GM21528 (cell line): ENCODE results near the gene GID8.

Source experiments
- ATAC-seq: cut with Tn5 transposase; IDR thresholded peaks from one replicate; pipeline ENCODE4 v1.9.1; 2021; ENCODE audit warnings: mild to moderate bottlenecking, moderate library complexity; ENCODE audit not compliant: unreplicated experiment, low FRiP score

GID8 gene

DNA sequence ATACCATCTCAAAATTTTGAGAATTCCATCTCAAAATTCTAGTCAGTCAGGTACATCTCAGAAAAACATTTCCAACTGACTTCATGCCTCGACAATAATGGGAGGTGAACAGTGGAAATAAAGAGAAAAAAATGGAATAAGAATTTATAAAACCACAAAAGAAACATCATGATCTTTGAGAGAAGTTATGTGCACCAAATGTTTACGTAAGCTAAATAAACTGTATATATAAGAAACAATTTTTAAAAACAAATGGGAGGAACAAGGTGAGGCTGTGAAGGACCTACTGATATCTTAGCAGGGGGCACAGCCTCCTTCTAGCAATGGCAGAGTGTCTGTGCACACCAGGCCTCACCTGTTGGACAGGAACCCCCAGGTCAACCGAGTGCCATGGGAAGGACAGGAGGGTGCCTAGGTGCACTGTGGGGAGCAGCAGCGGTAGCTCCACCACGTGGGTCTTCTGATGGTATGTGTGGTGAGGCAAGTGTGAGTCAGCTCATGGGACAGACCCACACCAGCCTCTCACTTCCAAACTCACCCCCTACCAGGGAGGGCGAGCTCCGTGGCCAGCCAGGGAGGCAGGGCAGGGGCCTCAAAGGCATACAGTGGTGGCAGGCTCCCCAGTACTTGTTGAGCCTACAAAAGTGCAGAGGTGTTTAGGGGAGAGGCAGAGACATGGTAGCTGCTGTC lies 34.9 kb upstream of the GID8 start:
- no peak for ATAC-seq

DNA sequence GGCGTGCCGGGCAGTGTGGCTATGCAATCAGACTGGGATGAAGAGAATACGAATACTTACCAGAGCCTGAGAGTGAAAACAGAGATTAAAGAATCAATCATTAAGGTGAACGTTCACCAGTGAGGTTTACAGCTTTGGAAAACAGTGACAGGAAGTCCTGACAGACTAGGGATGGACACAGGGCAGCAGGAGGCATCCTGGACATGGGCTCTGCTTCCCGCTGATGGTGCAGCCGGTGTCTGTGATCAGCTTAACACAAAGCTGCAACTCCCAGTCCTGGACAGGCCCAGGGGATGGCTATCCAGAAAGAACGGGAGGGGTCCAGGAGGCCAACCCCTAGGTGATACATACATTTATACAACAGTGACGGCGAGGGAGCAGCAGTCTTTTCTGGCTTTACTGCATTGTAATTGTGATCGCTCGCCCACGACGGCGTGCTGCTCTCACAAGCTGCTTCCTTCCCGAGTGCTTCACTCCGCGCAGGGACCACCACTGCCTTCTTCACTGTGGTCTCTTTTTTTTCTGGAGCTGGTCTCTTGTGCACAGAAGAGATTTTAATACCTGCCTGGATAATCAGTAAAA lies 32.3 kb upstream of the GID8 start:
- ATAC-seq: no peak

DNA sequence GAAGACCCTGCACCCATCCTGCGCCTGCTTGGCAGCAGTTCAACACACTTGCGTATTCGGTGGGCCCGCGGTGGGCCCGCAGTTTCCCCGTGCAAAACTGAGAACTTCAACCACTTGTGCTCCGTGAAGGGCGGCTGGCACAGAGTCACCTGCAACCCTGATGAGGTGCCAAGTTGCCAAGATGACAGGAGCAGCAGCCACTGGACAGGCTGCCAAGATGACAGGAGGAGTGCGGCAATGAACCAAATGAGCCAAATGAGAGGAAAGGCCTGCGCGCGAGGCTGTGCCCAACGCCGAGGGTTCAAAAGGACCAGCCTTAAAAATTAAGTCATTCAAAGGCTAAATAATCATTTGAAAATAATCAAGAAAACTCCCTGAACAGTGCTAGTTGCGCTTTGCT lies 31.7 kb upstream of the GID8 start:
- no peak for ATAC-seq

DNA sequence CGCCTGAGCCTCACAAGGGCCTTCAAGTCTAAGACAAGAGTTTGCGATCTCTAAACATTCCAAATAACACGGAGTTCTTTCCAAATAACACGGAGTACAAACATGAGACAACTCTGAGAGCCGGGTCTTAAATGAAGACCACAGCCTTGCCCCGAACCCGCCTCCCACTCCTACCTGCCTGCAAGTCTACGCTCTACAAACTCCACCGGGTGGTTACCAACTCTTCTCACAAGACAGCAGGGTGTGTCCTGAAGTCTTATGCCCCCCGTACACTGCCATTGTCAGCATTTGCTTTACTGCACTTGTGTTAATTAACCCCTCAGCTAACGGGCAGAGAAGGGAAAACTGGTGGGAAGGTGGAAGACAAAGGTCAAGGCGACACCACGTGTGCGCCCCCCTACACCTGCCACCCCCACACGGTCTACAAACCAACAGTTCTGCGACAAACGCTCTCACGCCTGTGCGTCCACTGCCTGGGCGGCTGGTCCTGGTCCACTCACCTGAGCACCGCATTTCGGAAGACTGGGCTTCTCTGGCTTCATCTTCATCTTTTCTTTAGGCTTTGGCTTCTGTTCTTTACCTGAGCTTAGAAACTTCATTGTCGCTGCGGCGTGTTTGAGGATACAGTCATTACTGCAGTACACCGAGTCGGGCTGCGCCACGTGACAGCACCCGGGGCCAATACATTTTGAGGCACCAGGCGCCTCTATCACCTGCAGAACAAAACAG lies 31.1 kb upstream of the GID8 start:
- no peak for ATAC-seq

DNA sequence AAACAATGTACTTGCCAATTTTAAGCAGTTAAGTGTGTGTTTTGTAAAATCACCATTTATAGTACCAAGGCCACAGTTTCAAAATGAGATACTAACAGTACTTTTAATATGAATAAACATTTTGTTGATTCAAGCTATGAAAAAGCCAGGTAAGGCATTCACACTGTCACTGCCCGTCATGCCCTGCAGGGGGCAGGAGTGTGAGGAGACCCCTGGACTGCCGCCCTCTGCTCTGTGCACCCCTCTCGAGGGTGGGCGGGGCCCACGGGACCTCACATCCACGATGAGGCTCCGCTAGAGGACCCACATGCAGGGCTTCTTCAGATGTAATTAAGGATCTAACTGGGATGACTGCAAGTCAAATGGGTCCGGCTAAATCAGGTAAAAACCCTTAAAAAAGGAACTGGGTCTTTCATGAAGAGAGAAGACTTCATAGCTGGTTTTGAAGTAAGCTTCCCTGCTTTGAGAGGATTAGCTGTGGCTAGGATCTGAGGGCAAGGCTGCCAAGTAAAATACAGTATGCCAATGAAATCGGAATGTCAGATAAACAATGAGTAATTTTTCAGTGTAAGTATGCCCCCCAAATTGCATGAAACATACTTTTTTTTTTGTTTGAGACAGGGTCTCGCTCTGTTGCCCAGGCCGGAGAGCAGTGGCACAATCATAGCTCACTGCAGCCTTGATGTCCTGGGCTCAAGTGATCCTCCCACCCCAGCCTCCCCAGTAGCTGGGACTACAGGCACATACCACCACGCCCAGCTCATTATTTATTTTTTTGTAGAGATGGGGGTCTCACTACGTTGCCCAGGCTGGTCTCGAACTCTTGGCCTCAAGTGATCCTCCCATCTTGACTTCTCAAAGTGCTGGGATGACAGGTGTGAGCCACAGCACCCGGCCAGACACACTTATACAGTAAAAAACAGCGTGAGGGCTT lies 30.3 kb upstream of the GID8 start:
- ATAC-seq: no peak

DNA sequence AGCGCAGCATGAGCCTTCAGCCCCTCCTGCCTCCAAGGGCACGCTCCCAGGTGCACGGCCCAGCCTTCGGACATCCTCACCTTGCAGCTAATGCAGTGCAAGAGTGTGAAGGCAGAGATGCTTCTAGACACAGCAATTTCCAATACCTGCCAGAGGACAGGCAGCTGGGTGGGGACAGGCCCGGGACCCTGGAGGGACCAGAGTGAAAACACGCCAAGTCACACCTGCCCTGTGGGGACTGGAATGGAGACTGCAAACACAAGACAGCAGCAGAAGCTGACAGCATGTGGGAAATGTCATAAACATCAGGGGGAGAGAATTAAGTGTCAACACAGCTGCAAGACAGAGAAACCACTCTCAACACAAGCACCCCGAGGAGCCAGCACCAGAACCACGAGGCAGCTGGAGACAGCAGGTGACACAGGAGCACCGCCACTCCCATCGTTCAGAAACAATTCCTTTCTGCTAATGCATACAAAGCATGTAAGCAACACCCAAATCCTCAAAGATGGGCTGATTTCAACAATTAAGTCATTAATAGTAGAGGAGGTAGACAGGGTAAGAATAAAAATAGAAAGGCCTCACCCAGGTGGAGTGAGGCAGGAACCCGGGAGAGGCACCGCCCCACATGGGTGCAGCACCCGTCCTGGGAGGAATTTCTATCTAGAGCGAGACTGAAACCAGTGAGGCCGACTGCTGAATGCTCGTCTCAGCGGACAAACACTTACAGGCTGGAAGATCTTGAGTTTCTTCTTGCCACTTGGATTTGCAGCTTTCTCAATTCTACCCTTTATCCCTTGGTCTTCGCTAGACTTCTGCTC lies 28.8 kb upstream of the GID8 start:
- no peak for ATAC-seq

DNA sequence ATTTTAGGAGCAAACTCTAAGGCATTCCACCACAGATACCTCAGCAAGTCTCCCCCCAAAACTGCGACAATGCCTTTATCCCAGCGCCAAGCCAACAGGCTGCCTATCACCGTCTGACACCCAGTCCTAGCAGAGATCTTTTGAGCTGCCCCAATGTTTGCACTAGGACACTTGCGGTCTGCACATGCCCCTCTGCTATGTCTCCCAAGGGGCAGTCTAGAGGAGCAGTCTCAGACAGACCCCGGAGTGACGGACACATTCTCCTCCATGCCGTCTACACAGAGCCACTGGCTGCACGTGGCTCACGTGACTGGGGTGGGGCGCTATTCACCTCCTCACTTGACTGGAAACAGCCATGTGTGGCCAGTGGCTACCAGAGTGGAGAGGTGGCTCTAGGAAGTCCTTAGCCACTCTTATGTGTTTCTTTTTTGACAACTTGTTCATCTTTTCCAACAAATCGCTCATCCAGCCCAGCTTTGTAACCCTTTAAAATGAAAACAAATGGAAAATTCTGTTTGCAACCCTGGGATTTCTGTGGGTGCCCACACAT lies 27.7 kb upstream of the GID8 start:
- ATAC-seq: no peak

DNA sequence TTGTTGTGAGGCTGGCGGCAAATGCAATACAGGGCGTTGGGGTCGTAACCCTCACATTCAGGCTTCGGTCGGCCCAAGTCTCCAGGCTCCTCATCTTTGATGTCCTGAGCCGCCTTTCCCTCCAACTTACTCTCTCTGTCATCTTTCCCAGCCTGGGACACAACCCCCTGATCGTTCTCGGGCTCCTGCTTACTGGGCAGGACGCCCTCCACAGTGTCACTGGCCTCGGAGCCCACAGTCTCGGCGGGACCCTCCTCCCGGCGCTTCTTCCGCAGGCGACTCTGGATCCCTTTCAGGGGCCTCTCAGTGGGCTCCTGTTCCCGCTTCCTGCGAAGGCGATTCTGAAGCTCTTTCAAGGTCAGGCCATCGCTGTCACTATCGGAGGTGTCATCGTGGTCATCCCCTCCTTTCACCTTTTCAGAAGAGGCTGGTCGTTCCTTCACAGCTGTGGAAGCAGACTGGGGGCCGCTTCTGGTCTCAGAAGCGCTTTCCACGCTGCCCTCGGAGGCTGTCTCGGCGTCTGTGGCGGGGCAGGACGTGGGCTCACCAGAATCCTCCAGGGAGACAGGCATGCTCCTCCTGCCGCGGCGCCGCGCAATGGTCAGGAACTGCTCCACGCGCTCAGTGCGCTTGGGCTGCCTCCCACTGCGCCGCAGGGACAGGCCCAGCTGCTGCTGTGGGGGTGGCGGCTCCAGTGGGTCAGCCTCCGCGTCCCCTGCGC lies 27.0 kb upstream of the GID8 start:
- ATAC-seq: no peak

DNA sequence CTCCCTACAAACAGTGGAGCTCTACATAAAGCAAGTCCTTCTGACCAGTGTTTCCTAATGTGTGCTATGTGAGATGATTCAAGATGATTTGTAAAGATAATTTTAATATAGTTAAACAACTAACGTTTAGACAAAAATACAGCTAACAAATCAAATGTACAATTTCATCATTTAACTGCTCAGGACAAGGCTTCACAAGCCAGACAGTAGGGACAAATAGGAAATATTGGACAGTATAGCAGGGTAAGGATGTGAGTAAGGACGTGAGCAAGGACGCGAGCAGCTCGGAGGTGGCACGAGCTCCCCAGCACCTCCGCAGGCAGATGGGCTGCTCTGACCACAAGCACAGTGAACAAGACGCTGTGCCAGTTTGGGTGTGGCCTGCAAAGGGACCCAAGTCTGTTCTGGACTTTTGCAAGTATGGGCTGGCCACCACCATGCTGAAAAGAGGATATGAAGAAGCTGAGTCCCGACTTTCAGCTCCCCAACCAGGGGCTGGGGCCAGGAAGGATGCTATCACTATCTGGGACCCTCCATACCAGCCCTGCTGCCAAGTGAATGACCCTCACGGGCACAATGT lies 26.2 kb upstream of the GID8 start:
- ATAC-seq: no peak

DNA sequence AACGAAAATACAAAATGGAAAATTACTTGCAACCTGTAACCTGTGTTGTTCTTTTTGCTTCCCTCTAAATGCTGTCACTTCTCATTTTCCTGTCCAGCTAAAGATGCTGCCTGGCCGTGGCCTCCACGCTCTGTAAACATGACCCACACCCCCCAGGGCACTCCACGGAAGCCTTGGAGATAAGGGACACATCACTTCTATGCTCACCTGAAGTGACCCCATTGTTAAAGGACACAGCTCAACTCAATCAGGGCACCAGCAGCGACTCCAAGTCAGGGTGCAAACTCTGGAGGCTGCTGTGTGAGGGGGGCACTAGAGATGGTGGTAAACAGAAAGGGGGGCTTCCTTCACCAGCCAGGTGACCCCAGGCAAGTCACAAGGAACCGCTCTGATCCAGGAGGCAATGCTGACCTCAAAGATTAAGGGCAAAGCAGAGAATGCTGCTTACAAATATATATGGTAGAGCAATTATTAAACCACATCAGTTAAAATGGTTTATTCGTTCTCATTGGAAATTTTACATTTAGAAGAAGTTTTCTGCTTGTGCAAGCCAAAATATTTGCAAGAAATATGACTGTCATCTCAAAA lies 24.8 kb upstream of the GID8 start:
- ATAC-seq: no peak

DNA sequence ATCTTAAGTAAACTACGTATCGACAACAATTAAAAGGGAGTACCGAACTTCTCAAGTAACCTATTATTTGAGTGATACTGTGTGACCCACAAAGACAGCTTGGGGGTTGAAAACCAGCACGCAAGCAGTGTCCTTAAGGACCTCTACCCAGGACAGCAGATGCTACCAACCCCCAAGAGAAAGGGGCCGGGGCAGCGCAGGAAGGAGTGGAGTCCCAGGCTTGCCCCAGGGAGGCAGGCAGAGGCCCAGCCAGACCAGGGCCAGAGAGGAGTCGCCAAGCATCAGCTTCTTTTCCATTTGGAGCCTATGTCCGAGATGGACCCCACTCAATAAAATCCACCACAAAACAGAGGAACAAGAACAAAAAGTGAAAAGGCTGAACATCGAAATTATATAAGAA lies 23.5 kb upstream of the GID8 start:
- no peak for ATAC-seq

DNA sequence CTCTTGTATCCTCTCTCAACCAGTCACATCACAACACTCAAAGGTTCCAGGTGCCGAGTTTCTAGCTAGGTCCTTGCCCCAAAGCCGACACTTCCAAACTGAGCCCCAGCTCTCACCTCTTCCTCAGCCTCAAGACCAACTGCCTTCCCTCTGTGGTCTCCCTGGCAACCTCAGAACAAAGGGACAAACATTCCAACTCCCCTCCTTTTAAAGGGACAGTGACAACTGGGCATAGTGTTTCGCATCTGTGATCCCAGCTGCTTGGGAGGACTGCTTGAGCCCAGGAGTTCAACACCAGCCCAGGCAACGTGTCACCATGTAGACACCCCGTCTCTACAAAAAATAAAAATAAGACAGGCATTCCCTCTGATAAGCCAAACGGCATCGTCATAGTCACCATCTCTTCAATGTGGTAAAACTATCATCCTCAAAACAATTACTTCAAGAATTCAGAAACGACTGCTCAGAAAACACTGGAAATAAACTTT lies 22.9 kb upstream of the GID8 start:
- no peak for ATAC-seq

DNA sequence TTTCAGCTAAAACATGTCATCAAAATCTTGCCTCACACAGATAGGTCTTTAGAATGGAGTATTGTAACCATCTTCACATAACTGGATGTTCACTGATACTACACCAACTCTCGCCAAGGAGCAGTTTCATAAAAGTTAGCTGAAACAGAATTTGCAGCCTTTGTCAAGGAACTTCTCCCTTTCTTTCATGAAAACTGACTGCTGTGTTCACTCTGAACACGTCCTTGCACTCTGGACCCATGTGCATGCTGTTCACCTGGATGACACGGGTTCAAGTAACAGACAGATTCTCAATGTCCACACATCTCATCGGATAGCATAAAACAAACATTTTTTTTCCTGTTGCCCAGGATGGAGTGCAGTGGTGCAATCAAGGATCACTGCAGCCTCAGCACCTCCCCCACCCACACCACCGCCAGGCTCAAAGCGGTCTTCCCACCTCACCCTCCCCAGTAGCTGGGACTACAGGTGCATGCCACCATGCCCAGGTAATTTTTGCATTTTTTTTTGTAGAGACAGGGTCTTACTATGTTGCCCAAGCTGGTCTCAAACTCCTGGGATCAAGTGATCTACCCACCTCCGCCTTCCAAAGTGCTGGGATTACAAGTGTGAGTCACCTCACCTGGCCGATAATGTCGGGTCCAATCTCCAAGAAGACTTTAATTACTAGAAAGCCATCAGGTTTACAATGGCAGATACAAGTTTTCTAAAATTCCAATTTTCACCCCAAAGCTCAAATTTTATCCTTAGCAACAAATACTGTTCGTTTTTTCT lies 21.1 kb upstream of the GID8 start:
- no peak for ATAC-seq

DNA sequence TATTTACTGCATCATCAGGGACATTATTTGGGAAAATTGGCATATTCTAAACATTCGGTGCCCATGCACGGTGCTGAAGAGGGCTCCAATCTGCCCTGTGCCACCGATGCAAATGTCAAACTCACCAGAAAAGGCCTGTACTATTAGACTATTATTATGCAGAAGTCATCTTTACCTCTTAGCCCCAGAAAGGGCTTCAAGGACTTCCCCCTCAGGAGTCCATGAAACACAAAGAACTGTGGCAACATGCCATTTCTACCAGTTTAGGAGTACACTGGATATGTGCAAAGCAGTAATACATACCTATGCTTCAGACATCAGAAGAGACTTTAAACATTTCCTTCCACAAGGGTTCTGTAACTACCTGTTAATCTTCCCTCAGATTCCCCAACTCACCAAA lies 20.2 kb upstream of the GID8 start:
- no peak for ATAC-seq

DNA sequence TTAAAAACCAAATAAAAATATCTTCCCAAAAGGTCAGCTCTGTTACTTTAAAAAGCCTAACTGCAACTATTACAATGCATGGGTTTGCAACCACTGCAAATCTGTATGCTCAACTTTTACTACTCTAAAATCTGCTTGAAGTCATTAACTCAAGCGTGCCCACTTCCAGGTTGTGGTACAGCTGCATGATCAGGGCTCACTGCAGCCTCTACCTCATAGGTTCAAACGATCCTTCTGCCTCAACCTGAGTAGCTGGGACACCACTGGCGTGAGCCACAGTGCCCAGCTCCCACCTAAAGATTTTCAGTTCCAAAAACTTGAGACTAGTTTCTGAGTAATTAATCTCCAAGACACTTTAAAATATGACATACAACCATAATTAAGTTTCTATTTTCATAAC lies 19.8 kb upstream of the GID8 start:
- ATAC-seq: no peak

DNA sequence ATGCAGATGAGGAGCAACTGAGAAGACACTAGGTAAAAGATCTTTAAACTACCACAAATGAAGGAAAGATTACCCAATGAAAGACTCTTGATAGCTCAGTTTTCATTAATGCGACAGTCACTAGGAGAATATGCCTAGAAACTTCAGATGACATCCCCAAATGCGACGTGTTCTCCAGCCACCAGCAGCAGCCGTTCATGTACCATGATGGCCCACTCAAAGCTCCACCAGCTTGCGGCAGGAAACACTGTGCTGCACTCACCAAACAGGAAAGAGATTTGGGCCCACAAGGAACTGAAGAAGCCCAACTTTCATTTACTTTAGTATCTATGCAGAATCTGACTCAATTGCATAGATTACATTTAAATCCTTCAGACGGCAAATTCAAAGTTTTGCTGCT lies 19.1 kb upstream of the GID8 start:
- no peak for ATAC-seq

DNA sequence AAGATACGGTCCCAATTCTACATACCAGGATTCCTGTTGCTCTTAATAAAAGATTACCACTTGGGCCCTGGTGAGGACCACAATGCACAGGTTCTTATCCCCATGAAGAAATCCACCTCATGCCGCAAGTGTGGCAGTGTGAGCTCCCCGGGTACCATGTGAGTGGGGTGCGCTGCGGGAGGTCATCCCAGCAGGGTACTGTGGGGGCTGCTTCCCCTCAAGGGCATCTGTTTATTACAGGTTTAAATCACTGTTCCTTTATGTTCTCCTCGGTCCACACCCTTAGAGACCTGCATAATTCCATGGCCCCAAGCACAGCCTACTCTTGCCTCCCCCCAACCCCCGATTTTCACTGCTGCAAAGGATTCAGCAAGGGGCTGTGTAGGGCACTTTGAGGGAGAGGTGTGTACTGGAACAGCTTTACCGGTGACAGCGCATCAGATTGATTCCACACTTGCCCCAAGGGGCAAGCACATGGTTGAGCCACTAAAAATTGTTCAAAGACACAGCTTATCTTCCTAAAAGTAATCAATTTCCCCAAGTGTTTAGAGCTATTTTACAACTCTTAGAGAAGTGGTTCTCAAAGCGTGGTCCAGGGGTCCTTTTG lies 17.8 kb upstream of the GID8 start:
- no peak for ATAC-seq
